OCI-LY7 (cell line): ENCODE results near the gene C9. TPM values are rescaled to one million over a fixed set of nuclear protein-coding genes. Genes with fewer than 3 reads are reported as not detected.

ENCODE experiments used
- Bru-seq: library from RNA; stranded (reverse); fragments of 400-500 nt; gene quantifications from one replicate; lab custom pipeline; 2021; lab: Mats Ljungman, UMichigan
- BruChase-seq, 2 experiments: library from RNA; stranded (reverse); fragments of 400-500 nt; gene quantifications; one replicate each; lab custom pipeline; 2021; lab: Mats Ljungman, UMichigan
- BruUV-seq: library from RNA; stranded (reverse); fragments of 400-500 nt; replicated peaks from 2 replicates; lab custom pipeline; 2021; lab: Mats Ljungman, UMichigan
- CTCF ChIA-PET: fragments of 300-600 bp; sonication (Branson Sonifier 250); formaldehyde crosslinking; loops from one replicate; lab custom pipeline; 2022; ENCODE audit warnings: antibody characterized with exemption; ENCODE audit not compliant: unreplicated experiment; lab: Charles Lee
- POLR2A ChIA-PET: fragments of 300-600 bp; sonication (Branson Sonifier 250); formaldehyde crosslinking; loops from one replicate; lab custom pipeline; 2022; ENCODE audit warnings: antibody characterized with exemption; lab: Charles Lee
- DNase-seq: peaks from one replicate; pipeline ENCODE4 v3.0.0-alpha.2; 2015; ENCODE audit warnings: low spot score
- H2AFZ ChIP-seq: fragments of 200-600 bp; sonication (generic), shearing (Covaris generic); 2 replicates; pipeline ENCODE4 v1.6.1; 2014; ENCODE audit warnings: mild to moderate bottlenecking, antibody characterized with exemption, low read length, moderate library complexity
- H3K27ac ChIP-seq: fragments of 200-600 bp; sonication (generic); 2 replicates; pipeline ENCODE4 v1.5.1; 2014; ENCODE audit warnings: mixed run types, low read depth, mild to moderate bottlenecking, moderate library complexity, low read length, inconsistent platforms; ENCODE audit not compliant: poor library complexity, severe bottlenecking
- H3K36me3 ChIP-seq: fragments of 200-600 bp; sonication (generic); 2 replicates; pipeline ENCODE4 v1.6.1; 2014; ENCODE audit warnings: mild to moderate bottlenecking, antibody characterized with exemption, low read length, moderate library complexity, mixed read lengths; ENCODE audit not compliant: insufficient read depth
- H3K4me1 ChIP-seq: fragments of 200-600 bp; sonication (generic); 2 replicates; pipeline ENCODE4 v1.5.1; 2014; ENCODE audit warnings: mild to moderate bottlenecking, low read length; ENCODE audit not compliant: insufficient read depth, poor library complexity, severe bottlenecking
- H3K4me2 ChIP-seq: fragments of 200-600 bp; sonication (generic); 2 replicates; pipeline ENCODE4 v1.6.1; 2014; ENCODE audit warnings: mild to moderate bottlenecking, low read length
- H3K4me3 ChIP-seq: fragments of 200-600 bp; sonication (generic); 2 replicates; pipeline ENCODE4 v1.5.1; 2014; ENCODE audit warnings: mild to moderate bottlenecking, low read depth, low read length; ENCODE audit not compliant: poor library complexity, severe bottlenecking
- H3K79me2 ChIP-seq: fragments of 200-600 bp; sonication (generic); 2 replicates; pipeline ENCODE4 v1.6.1; 2016; ENCODE audit warnings: low read depth, mild to moderate bottlenecking, low read length, moderate library complexity, mixed read lengths; ENCODE audit not compliant: insufficient read depth
- H3K9me2 ChIP-seq: fragments of 200-600 bp; sonication (generic); 2 replicates; pipeline ENCODE4 v1.6.1; 2016; ENCODE audit warnings: mild to moderate bottlenecking, low read length, mixed read lengths; ENCODE audit not compliant: insufficient read depth
- H3K9me3 ChIP-seq: fragments of 200-600 bp; sonication (generic); 2 replicates; pipeline ENCODE4 v1.6.1; 2014; ENCODE audit warnings: mild to moderate bottlenecking, mixed run types, low read length, mixed read lengths
- H4K20me1 ChIP-seq: fragments of 200-600 bp; sonication (generic); 2 replicates; pipeline ENCODE4 v1.6.1; 2014; ENCODE audit warnings: mild to moderate bottlenecking, antibody characterized with exemption, low read length, moderate library complexity, mixed read lengths; ENCODE audit not compliant: insufficient read depth
- CTCF ChIP-seq: fragments of 200-600 bp; sonication (generic); conservative IDR thresholded peaks from 2 replicates; pipeline ENCODE4 v1.5.1; 2014; ENCODE audit warnings: mild to moderate bottlenecking, antibody characterized with exemption, low read length, moderate library complexity, mixed read lengths
- EZH2phosphoT487 ChIP-seq: fragments of 200-600 bp; sonication (generic); IDR thresholded peaks from 2 replicates; pipeline ENCODE4 v1.6.1; 2018; ENCODE audit warnings: low read depth, borderline replicate concordance, mild to moderate bottlenecking, mixed run types, antibody characterized with exemption, low read length, moderate library complexity, mixed read lengths
- intact Hi-C: fragments of 100-400 bp; cut with micrococcal nuclease; formaldehyde crosslinking; loops from one replicate; pipeline ENCODE4 v1.10.0; 2022; ENCODE audit not compliant: unreplicated experiment
- long read RNA-seq: library from polyadenylated mRNA; stranded (forward); transcript quantifications from one replicate; pipeline ENCODE4 v2.0.0, GENCODE V29; 2022
- total RNA-seq, 2 experiments: library from RNA; depleted of rRNA in 1 of 2; stranded (reverse); fragments of >200 nt in 1 of 2; shearing (Covaris generic) in 1 of 2; gene quantifications; 2 replicates each; pipeline ENCODE4 v1.2.3, GENCODE V29; 2014 to 2022

Gene C9
- total RNA-seq (2014; rRNA removed; shearing (Covaris generic)) (0.23 TPM in 1 of 2 replicates, not detected in the other), total RNA-seq (2022) (not detected in 2 replicates), Bru-seq, nascent RNA (percentile 2 among the genes with signal in this experiment), BruChase-seq, experiment 1, labeled RNA remaining after a 6-hour chase (percentile 2 among the genes with signal in this experiment), BruChase-seq, experiment 2, labeled RNA remaining after a 2-hour chase (percentile 6 among the genes with signal in this experiment)
- long read RNA-seq = 0 reads

- no peaks in the 10 kb centered on the region for H3K36me3 ChIP-seq
- no TSS peak for BruUV-seq
- H3K4me3 ChIP-seq = no peak within 1 kb of the TSS
- CTCF ChIA-PET = no interaction called here
- H3K9me2 ChIP-seq = no peaks in the 10 kb centered on the region
- TF ChIP-seq EZH2phosphoT487 (no peak), CTCF (no peak)
- H3K9me3 ChIP-seq = no peaks in the 10 kb centered on the region
- intact Hi-C loops = no loop called here
- H4K20me1 ChIP-seq = no peaks in the 10 kb centered on the region
- no peak for DNase-seq
- H2AFZ ChIP-seq = no peak within 1 kb of the TSS
- POLR2A ChIA-PET = no interaction called here
- no peak within 1 kb of the TSS for H3K27ac ChIP-seq
- no peak within 1 kb of the TSS for H3K4me2 ChIP-seq
- H3K4me1 ChIP-seq = no peaks in the 10 kb centered on the region
- H3K79me2 ChIP-seq = no peaks in the 10 kb centered on the region
Observed at GRCh38 chr5:39364367-39364766, at the start of gene C9. Gene C9 (minus strand): TSS chr5:39364495. CDS start chr5:39364464, 31 bp downstream.

GRCh38 chr5:39413771-39414170, 49.5 kb upstream of the C9 start:
- no peaks in the 10 kb centered on the region for H3K79me2 ChIP-seq
- H3K36me3 ChIP-seq = no peaks in the 10 kb centered on the region
- no peak overlapping the region for H2AFZ ChIP-seq
- H3K4me1 ChIP-seq = no peaks in the 10 kb centered on the region
- H3K9me2 ChIP-seq = no peaks in the 10 kb centered on the region
- intact Hi-C loops = no loop called here
- H3K4me2 ChIP-seq = no peak overlapping the region
- POLR2A ChIA-PET = interaction anchor here (1.0 kb wide), 1 partner anchor 68 kb away, joined by 4 read pairs; no protein-coding TSS in a partner anchor
- TF ChIP-seq EZH2phosphoT487 = no peak
- no peak for TF ChIP-seq CTCF
- no peak for DNase-seq
- H4K20me1 ChIP-seq = no peaks in the 10 kb centered on the region
- CTCF ChIA-PET = no interaction called here
- H3K27ac ChIP-seq = no peak overlapping the region
- BruUV-seq = no TSS peak
- H3K9me3 ChIP-seq = no peaks in the 10 kb centered on the region
- H3K4me3 ChIP-seq = no peak overlapping the region
